Neural cell (in vitro differentiated cells): ENCODE measurements around the gene USP35. TPM values are rescaled to one million over a fixed set of nuclear protein-coding genes. Genes with fewer than 3 reads are reported as not detected.

Source experiments
- H2AFZ ChIP-seq: fragments of 200-600, 300-800 bp; sonication (generic), shearing (Covaris generic); 2 replicates; pipeline ENCODE4 v1.6.0; 2014; ENCODE audit warnings: low read depth, mild to moderate bottlenecking, antibody characterized with exemption, low read length, moderate library complexity
- H3F3A ChIP-seq: fragments of 200-600 bp; shearing (Covaris generic); 2 replicates; pipeline ENCODE4 v1.6.1; 2016; ENCODE audit warnings: mild to moderate bottlenecking, moderate library complexity, mixed read lengths, antibody characterized with exemption, low read length; ENCODE audit not compliant: insufficient read depth, poor library complexity, severe bottlenecking
- H3K27ac ChIP-seq: fragments of 200-600, 300-800 bp; sonication (generic), shearing (Covaris generic); 2 replicates; pipeline ENCODE4 v1.5.1; 2014; ENCODE audit warnings: mild to moderate bottlenecking, low read length, moderate library complexity
- H3K27me3 ChIP-seq: fragments of 300-800, 200-600 bp; sonication (generic), shearing (Covaris generic); 2 replicates; pipeline ENCODE4 v1.6.0; 2014; ENCODE audit warnings: mild to moderate bottlenecking, low read depth, low read length, moderate library complexity; ENCODE audit not compliant: insufficient read depth
- H3K36me3 ChIP-seq: fragments of 300-800, 200-600 bp; sonication (generic), shearing (Covaris generic); 2 replicates; pipeline ENCODE4 v1.5.1; 2014; ENCODE audit warnings: mild to moderate bottlenecking, antibody characterized with exemption, low read length, moderate library complexity; ENCODE audit not compliant: insufficient read depth
- H3K4me2 ChIP-seq: fragments of 300-800, 200-600 bp; sonication (generic), shearing (Covaris generic); 2 replicates; pipeline ENCODE4 v1.6.0; 2014; ENCODE audit warnings: mild to moderate bottlenecking, low read length
- H3K4me3 ChIP-seq: fragments of 300-800, 200-600 bp; sonication (generic), shearing (Covaris generic); 2 replicates; pipeline ENCODE4 v1.5.1; 2014; ENCODE audit warnings: mild to moderate bottlenecking, low read length, moderate library complexity
- H3K79me2 ChIP-seq: fragments of 200-600 bp; shearing (Covaris generic); replicated peaks from 2 replicates; pipeline ENCODE4 v1.6.0; 2014; ENCODE audit warnings: mild to moderate bottlenecking, low read length, moderate library complexity; ENCODE audit not compliant: insufficient read depth
- H3K9ac ChIP-seq: fragments of 300-800, 200-600 bp; sonication (generic), shearing (Covaris generic); 2 replicates; pipeline ENCODE4 v1.6.1; 2016; ENCODE audit warnings: mild to moderate bottlenecking, low read length, mixed read lengths
- H3K9me2 ChIP-seq: fragments of 200-600 bp; shearing (Covaris generic); 2 replicates; pipeline ENCODE4 v1.6.1; 2016; ENCODE audit warnings: mild to moderate bottlenecking, low read length, mixed read lengths; ENCODE audit not compliant: insufficient read depth
- H3K9me3 ChIP-seq: fragments of 200-600, 300-800 bp; sonication (generic), shearing (Covaris generic); 2 replicates; pipeline ENCODE4 v1.6.1; 2016; ENCODE audit warnings: mild to moderate bottlenecking, mixed run types, low read length, moderate library complexity, mixed read lengths
- H4K20me1 ChIP-seq: fragments of 200-600 bp; shearing (Covaris generic); 2 replicates; pipeline ENCODE4 v1.6.1; 2016; ENCODE audit warnings: mild to moderate bottlenecking, mixed run types; ENCODE audit not compliant: insufficient read depth
- EP300 ChIP-seq: fragments of 450-650 bp; conservative IDR thresholded peaks from 2 replicates; pipeline ENCODE4 v1.6.1; 2014; ENCODE audit warnings: antibody characterized with exemption, mild to moderate bottlenecking, moderate library complexity; ENCODE audit not compliant: poor library complexity, severe bottlenecking
- EZH2 ChIP-seq: fragments of 200-600, 300-800 bp; shearing (Covaris generic), sonication (generic); IDR thresholded peaks from 2 replicates; pipeline ENCODE4 v1.6.1; 2014; ENCODE audit warnings: antibody characterized with exemption, low read length, borderline replicate concordance, mild to moderate bottlenecking; ENCODE audit not compliant: insufficient read depth, poor library complexity, severe bottlenecking
- MXI1 ChIP-seq: fragments of 450-650 bp; conservative IDR thresholded peaks from 2 replicates; pipeline ENCODE4 v1.6.1; 2014; ENCODE audit warnings: antibody characterized with exemption, mild to moderate bottlenecking; ENCODE audit not compliant: poor library complexity, severe bottlenecking
- POLR2AphosphoS5 ChIP-seq: IDR thresholded peaks from 2 replicates; pipeline ENCODE4 v1.6.1; 2012
- RAD21 ChIP-seq: fragments of 450-650 bp; conservative IDR thresholded peaks from 2 replicates; pipeline ENCODE4 v1.6.1; 2014; ENCODE audit warnings: antibody characterized with exemption, mild to moderate bottlenecking, moderate library complexity
- SMC3 ChIP-seq: fragments of 450-650 bp; conservative IDR thresholded peaks from 2 replicates; pipeline ENCODE4 v1.6.1; 2014; ENCODE audit warnings: antibody characterized with exemption, mild to moderate bottlenecking, moderate library complexity; ENCODE audit not compliant: poor library complexity
- TAF1 ChIP-seq: IDR thresholded peaks from 2 replicates; pipeline ENCODE4 v1.6.1; 2012; ENCODE audit warnings: low read depth
- polyA plus RNA-seq: library from polyadenylated mRNA; depleted of rRNA; stranded (reverse); fragments of >200 nt; gene quantifications from 2 replicates; pipeline ENCODE4 v1.2.3, GENCODE V29; 2014
- TF ChIP-seq, protein P1 (sequence below): fragments of 450-650 bp; IDR thresholded peaks from 2 replicates; pipeline ENCODE4 v1.5.1; 2014; ENCODE audit warnings: antibody characterized with exemption, mild to moderate bottlenecking, moderate library complexity; ENCODE audit not compliant: poor library complexity, severe bottlenecking
- TF ChIP-seq, protein P2 (sequence below): IDR thresholded peaks from 2 replicates; pipeline ENCODE4 v1.6.1; 2012; ENCODE audit warnings: borderline replicate concordance

Gene USP35
- polyA plus RNA-seq, 1 donor from 2014 or later: 12.9 TPM

DNA sequence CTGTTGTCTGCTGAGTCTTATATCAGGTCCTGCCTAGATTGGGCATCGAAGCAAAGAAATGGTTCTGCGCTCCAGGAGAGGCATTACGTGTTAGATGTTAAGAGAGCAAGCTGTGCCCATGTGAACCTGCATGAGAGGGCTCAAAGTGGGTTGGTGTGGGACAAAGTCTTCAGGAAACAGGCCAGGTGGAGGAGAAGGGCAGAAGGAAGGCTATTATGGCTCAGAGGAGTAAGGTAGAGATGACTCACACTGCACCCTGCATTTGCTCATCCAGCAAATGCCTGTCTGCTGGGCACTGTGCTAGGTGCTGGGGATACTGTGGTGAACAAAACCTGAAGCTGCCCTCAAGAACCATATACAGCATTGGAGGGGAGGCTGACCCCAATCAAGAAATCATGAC lies 5.8 kb downstream of the USP35 start:
- Histone ChIP-seq H3K79me2 (peaks cover 7% of the 10 kb centered on the region), H4K20me1 (no peaks in the 10 kb centered on the region)

DNA sequence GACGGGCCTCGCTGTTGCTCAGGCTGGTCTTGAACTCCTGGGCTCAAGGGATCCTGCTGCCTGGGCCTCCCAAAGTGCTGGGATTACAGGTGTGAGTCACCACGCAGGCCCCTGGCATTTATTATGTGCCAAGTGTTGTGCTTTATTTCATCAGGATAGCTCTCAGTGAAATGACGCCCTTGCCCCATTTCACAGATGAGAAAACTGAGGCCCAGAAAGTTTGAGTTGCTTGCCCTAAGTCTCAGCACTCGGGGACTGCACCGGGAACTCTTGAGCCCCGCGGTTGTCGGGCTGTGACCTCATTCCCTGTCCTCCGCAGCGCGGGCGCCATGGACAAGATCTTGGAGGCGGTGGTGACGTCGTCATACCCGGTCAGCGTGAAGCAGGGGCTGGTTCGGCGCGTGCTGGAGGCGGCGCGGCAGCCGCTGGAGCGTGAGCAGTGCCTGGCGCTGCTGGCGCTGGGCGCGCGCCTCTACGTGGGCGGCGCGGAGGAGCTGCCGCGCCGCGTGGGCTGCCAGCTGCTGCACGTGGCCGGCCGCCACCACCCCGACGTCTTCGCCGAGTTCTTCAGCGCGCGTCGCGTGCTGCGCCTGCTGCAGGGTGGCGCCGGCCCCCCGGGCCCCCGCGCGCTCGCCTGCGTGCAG lies 7.3 kb downstream of the USP35 start:
- Histone ChIP-seq H3K27me3 (no peaks in the 10 kb centered on the region), H3F3A (no peaks in the 10 kb centered on the region), H3K9ac (no peak overlapping the region), H4K20me1 (no peaks in the 10 kb centered on the region), H3K9me2 (no peaks in the 10 kb centered on the region), H3K27ac (no peak overlapping the region), H3K4me2 (no peak overlapping the region), H3K36me3 (no peaks in the 10 kb centered on the region), H3K9me3 (no peaks in the 10 kb centered on the region), H3K79me2 (no peaks in the 10 kb centered on the region), H3K4me3 (no peak overlapping the region), H2AFZ (no peak overlapping the region)
- no peak for TF ChIP-seq EP300

More for the DNA sequence above, 5.8 kb downstream of the USP35 start:
- no peaks in the 10 kb centered on the region for H3K9me2 ChIP-seq
- H3K27me3 ChIP-seq: no peaks in the 10 kb centered on the region
- H3K4me3 ChIP-seq: no peak overlapping the region
- no peaks in the 10 kb centered on the region for H3F3A ChIP-seq
- no peaks in the 10 kb centered on the region for H3K36me3 ChIP-seq
- H3K4me2 ChIP-seq: no peak overlapping the region
- H2AFZ ChIP-seq: no peak overlapping the region
- no peak for TF ChIP-seq TAF1
- TF ChIP-seq RAD21: no peak
- TF ChIP-seq EZH2: no peak
- TF ChIP-seq, protein P1, sequence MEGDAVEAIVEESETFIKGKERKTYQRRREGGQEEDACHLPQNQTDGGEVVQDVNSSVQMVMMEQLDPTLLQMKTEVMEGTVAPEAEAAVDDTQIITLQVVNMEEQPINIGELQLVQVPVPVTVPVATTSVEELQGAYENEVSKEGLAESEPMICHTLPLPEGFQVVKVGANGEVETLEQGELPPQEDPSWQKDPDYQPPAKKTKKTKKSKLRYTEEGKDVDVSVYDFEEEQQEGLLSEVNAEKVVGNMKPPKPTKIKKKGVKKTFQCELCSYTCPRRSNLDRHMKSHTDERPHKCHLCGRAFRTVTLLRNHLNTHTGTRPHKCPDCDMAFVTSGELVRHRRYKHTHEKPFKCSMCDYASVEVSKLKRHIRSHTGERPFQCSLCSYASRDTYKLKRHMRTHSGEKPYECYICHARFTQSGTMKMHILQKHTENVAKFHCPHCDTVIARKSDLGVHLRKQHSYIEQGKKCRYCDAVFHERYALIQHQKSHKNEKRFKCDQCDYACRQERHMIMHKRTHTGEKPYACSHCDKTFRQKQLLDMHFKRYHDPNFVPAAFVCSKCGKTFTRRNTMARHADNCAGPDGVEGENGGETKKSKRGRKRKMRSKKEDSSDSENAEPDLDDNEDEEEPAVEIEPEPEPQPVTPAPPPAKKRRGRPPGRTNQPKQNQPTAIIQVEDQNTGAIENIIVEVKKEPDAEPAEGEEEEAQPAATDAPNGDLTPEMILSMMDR: no peak
- TF ChIP-seq SMC3: no peak
- no peak for TF ChIP-seq EP300
- TF ChIP-seq, protein P2, sequence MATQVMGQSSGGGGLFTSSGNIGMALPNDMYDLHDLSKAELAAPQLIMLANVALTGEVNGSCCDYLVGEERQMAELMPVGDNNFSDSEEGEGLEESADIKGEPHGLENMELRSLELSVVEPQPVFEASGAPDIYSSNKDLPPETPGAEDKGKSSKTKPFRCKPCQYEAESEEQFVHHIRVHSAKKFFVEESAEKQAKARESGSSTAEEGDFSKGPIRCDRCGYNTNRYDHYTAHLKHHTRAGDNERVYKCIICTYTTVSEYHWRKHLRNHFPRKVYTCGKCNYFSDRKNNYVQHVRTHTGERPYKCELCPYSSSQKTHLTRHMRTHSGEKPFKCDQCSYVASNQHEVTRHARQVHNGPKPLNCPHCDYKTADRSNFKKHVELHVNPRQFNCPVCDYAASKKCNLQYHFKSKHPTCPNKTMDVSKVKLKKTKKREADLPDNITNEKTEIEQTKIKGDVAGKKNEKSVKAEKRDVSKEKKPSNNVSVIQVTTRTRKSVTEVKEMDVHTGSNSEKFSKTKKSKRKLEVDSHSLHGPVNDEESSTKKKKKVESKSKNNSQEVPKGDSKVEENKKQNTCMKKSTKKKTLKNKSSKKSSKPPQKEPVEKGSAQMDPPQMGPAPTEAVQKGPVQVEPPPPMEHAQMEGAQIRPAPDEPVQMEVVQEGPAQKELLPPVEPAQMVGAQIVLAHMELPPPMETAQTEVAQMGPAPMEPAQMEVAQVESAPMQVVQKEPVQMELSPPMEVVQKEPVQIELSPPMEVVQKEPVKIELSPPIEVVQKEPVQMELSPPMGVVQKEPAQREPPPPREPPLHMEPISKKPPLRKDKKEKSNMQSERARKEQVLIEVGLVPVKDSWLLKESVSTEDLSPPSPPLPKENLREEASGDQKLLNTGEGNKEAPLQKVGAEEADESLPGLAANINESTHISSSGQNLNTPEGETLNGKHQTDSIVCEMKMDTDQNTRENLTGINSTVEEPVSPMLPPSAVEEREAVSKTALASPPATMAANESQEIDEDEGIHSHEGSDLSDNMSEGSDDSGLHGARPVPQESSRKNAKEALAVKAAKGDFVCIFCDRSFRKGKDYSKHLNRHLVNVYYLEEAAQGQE: no peak
- no peak for TF ChIP-seq POLR2AphosphoS5
- no peak for TF ChIP-seq MXI1
- H3K9ac ChIP-seq: no peak overlapping the region
- no peak overlapping the region for H3K27ac ChIP-seq
- no peaks in the 10 kb centered on the region for H3K9me3 ChIP-seq

DNA sequence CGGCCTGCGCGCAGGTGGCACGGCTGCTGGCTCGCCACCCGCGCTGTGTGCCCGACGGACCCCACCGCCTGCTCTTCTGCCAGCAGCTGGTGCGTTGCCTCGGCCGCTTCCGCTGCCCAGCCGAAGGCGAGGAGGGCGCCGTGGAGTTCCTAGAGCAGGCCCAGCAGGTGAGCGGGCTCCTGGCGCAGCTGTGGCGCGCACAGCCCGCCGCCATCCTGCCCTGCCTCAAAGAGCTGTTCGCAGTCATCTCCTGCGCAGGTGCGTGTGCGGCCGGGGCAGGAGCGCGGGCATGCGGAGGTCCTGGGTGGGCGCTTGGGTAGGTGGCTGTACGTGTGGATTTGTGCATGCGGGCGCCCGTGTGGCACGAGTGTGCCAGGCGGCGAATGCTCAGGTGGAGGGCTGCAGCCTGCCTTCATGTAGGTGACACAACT lies 8.0 kb downstream of the USP35 start:
- no peak overlapping the region for H3K9ac ChIP-seq
- H2AFZ ChIP-seq: no peak overlapping the region
- H3K9me2 ChIP-seq: no peaks in the 10 kb centered on the region
- H3K79me2 ChIP-seq: no peaks in the 10 kb centered on the region
- H3K27ac ChIP-seq: no peak overlapping the region
- no peaks in the 10 kb centered on the region for H3F3A ChIP-seq
- no peak overlapping the region for H3K4me2 ChIP-seq
- no peaks in the 10 kb centered on the region for H3K36me3 ChIP-seq
- TF ChIP-seq, protein P2: no peak
- TF ChIP-seq RAD21 (no peak), TAF1 (no peak), SMC3 (no peak), EZH2 (no peak), EP300 (no peak), MXI1 (no peak), POLR2AphosphoS5 (no peak)
- TF ChIP-seq, protein P1: no peak
- no peaks in the 10 kb centered on the region for H3K27me3 ChIP-seq
- no peaks in the 10 kb centered on the region for H3K9me3 ChIP-seq
- no peak overlapping the region for H3K4me3 ChIP-seq
- no peaks in the 10 kb centered on the region for H4K20me1 ChIP-seq
